Adrenal gland (tissue), 5 donors: ENCODE data around the gene ARHGEF7.

Source experiments
- CTCF ChIP-seq, 6 experiments: fragments of 450-650 bp in 4 of 6; fragments of 200-600 bp in 2 of 6; sonication (generic) in 1 of 6; IDR thresholded peaks; 1 replicate in 5 of 6; 2 replicates in 1 of 6; pipeline versions ENCODE4 v1.5.1 to v1.8.0; 2016 to 2021; ENCODE audit warnings: antibody characterized with exemption in 6 of 6, mild to moderate bottlenecking in 2 of 6, moderate library complexity in 1 of 6
- POLR2A ChIP-seq, 2 donors: fragments of 450-650 bp; IDR thresholded peaks; one replicate each; pipeline ENCODE4 v1.6.1; 2017; ENCODE audit warnings: antibody characterized with exemption in 2 of 2, mild to moderate bottlenecking in 2 of 2, moderate library complexity in 1 of 2
- donor health status: DM: no; HTN: no; CAD: no.

DNA sequence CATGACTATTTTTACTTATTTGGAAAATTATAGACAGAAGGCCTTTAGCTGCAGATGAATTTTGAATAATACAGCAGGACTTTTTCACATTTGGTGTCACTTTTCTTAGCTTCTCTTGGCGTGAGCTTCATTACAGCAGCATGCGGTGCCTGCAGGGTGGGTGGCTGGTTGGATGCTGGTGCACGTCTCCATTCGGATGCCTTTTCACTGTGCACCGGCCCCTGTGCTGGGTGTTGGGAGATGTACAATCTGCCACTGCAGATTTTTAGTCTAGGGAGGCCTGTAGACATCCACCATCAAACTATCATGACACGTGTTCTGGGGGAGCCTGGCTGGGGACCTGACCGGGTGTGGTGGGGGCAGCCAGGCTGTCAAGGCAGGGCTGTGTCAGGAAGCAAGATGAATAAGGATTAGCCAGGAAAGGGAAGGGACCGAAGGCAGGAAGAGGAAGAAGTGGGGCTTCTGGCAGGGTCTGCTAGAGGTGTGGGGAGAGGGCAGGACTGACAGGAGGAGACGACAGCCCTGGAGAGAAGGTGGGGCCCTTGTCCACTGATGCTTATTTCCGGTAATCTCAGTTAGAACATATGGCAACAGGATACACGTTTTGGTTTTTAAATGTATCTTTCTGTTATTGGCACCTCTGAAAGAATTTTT lies 88.8 kb downstream of the ARHGEF7 start:
- TF ChIP-seq CTCF (IDR thresholded peaks at IDR 0.05) (no peak), POLR2A (IDR thresholded peaks at IDR 0.05) (no peak)
